Sigmoid colon (tissue), 7 donors: Measurements from ENCODE around the gene IL12RB1. TPM values are rescaled to one million over a fixed set of nuclear protein-coding genes. Genes with fewer than 3 reads are reported as not detected.
"Not testable (repeated sequence)": the region's sequence is repeated elsewhere in the genome, so short reads cannot be mapped to it uniquely, and the experiment has no call there.

Source experiments
- DNase-seq: peaks from one replicate; pipeline ENCODE4 v3.0.0-alpha.2; 2019
- H3K27ac ChIP-seq, 4 donors: fragments of 200-600 bp; sonication (generic); one replicate each; pipeline ENCODE4 v1.5.1; 2016 to 2019; ENCODE audit warnings: mild to moderate bottlenecking in 1 of 4
- H3K27me3 ChIP-seq, 3 donors: fragments of 200-600 bp; sonication (generic); one replicate each; pipeline ENCODE4 v1.5.1; 2019; ENCODE audit warnings: mild to moderate bottlenecking in 1 of 3
- H3K36me3 ChIP-seq, 4 donors: fragments of 200-600 bp; sonication (generic); one replicate each; pipeline ENCODE4 v1.5.1; 2016 to 2019
- H3K4me1 ChIP-seq, 4 donors: fragments of 200-600 bp; sonication (generic); one replicate each; pipeline ENCODE4 v1.5.1; 2017 to 2019
- H3K4me3 ChIP-seq, 4 donors: fragments of 200-600 bp; sonication (generic); one replicate each; pipeline ENCODE4 v1.5.1; 2017 to 2019; ENCODE audit warnings: mild to moderate bottlenecking in 2 of 4, moderate library complexity in 1 of 4
- H3K9me3 ChIP-seq, 4 donors: fragments of 200-600 bp in 3 of 4; sonication (generic) in 3 of 4; one replicate each; pipeline versions ENCODE4 v1.5.1 to v1.6.1; 2013 to 2019
- CTCF ChIP-seq, 4 experiments: fragments of 450-650 bp in 3 of 4; fragments of 200-600 bp in 1 of 4; IDR thresholded peaks; one replicate each; pipeline ENCODE4 v1.5.1; 2016 to 2019; ENCODE audit warnings: antibody characterized with exemption in 4 of 4, mild to moderate bottlenecking in 3 of 4, moderate library complexity in 2 of 4
- EP300 ChIP-seq, 4 donors: sonication (generic); formaldehyde crosslinking; IDR thresholded peaks; one replicate each; pipeline ENCODE4 v1.6.1; 2017; ENCODE audit warnings: antibody characterized with exemption in 4 of 4
- POLR2A ChIP-seq, 2 donors: fragments of 450-650 bp; IDR thresholded peaks; one replicate each; pipeline ENCODE4 v1.6.1; 2016; ENCODE audit warnings: antibody characterized with exemption in 2 of 2, mild to moderate bottlenecking in 2 of 2, moderate library complexity in 2 of 2
- POLR2AphosphoS5 ChIP-seq, 4 donors: sonication (generic); formaldehyde crosslinking; IDR thresholded peaks; one replicate each; pipeline ENCODE4 v1.6.1; 2017; ENCODE audit warnings: antibody characterized with exemption in 4 of 4
- WGBS, 2 donors: extraction: QIAGEN DNeasy Blood & Tissue Kit; methylation state at CpG; one replicate each; pipeline ENCODE4 v1.1.7; 2013; 5-methylcytosine and 5-hydroxymethylcytosine counted together
- intact Hi-C: fragments of 100-400 bp; cut with DNase I; formaldehyde crosslinking; loops from one replicate; pipeline ENCODE4 v1.15.1; 2023
- polyA plus RNA-seq, 3 donors: library from polyadenylated mRNA; stranded (reverse); fragments of 200-250 nt; gene quantifications; one replicate each; pipeline ENCODE4 v1.2.3, GENCODE V29; 2013
- total RNA-seq, 4 donors: library from RNA; depleted of rRNA; stranded (reverse); fragments of >200 nt; gene quantifications; one replicate each; pipeline ENCODE4 v1.1.0, GENCODE V29; 2016
- donor health status: healthy with polysubstance abuse.
- donor health status: Bipolar disorder and iron deficiency.
- donor health status: healthy.

The IL12RB1 gene
- total and polyA plus RNA-seq, 7 donors = 0.99 to 6.0 (median 2.0) TPM; not detected in 1

DNA sequence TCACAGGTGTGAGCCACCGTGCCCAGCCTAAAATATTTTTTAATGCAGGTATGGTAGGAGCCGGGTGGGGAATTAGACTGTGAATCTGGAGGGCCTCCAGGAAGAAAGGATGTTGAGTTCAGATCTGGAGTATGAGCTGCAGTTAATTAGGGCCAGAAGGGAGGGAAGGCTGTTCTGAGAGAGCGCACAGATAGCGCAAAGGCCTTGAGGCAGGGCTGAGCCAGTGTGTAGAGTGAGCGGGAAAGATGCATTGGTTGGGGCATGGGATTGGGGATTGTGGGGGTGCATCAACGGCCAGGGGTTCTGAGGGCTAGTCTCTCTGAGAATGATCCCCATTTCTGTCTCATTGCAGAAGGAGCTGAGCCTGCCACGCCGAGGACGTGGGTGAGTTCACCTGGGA is 20.5 kb upstream of the IL12RB1 start:
- DNase-seq = no peak
- TF ChIP-seq EP300 (IDR thresholded peaks at IDR 0.05) = no peak
- no peak for TF ChIP-seq POLR2A (IDR thresholded peaks at IDR 0.05)
- WGBS, 2 donors = 89 to 93% methylated on average over 9 of the region's 9 CpGs
- Histone ChIP-seq H3K4me3 (no peak overlapping the region), H3K27ac (no peak overlapping the region), H3K9me3 (no peaks in the 10 kb centered on the region), H3K27me3 (peaks cover 0 to 46% (median 33%) of the 10 kb centered on the region in 3 donors), H3K36me3 (no peaks in the 10 kb centered on the region), H3K4me1 (peaks cover 0 to 26% (median 22%) of the 10 kb centered on the region in 4 donors)
- intact Hi-C loops = no loop called here

DNA sequence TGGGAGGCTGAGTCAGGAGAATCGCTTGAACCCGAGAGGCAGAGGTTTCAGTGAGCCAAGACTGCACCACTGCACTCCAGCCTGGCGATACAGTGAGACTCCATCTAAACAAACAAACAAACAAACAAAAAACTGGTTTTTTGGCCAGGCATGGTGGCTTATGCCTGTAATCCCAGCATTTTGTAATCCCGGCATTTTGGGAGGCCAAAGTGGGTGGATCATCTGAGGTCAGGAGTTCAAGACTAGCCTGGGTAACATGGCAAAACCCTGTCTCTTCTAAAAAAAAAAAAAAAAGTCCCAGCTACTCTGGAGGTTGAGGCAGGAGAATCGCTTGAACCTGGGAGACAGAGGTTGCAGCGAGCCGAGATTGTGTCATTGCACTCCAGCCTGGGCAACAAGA is 18.5 kb upstream of the IL12RB1 start:
- WGBS, 2 donors = 65 to 83% methylated on average over 7 of the region's 7 CpGs
- not testable (repeated sequence) for H3K27ac ChIP-seq

GRCh38 chr19:18104793-18105131 is 18.0 kb upstream of the IL12RB1 start:
- peaks cover under 1 to 53% (median 43%) of the 10 kb centered on the region in 3 donors for H3K27me3 ChIP-seq
- H3K36me3 ChIP-seq = no peaks in the 10 kb centered on the region
- H3K9me3 ChIP-seq = no peaks in the 10 kb centered on the region
- no peak for TF ChIP-seq EP300 (IDR thresholded peaks at IDR 0.05)
- TF ChIP-seq POLR2A (IDR thresholded peaks at IDR 0.05) = no peak
- TF ChIP-seq POLR2AphosphoS5 (IDR thresholded peaks at IDR 0.05) = no peak
- TF ChIP-seq CTCF (IDR thresholded peaks at IDR 0.05) = no peak
- peak overlapping the region; percentile 4 to 44 (median 36) for H3K4me3 ChIP-seq
- 57 to 73% methylated on average over 5 of the region's 5 CpGs for WGBS, 2 donors
- DNase-seq = no peak
- intact Hi-C loops = no loop called here
- H3K4me1 ChIP-seq = peaks cover 0 to 14% (median 11%) of the 10 kb centered on the region in 4 donors
- peak overlapping the region in 1 of 4 donors; percentile 43 for H3K27ac ChIP-seq

More for the DNA sequence above, 18.5 kb upstream of the IL12RB1 start:
- H3K4me1 ChIP-seq = peaks cover 0 to 19% (median 16%) of the 10 kb centered on the region in 4 donors
- intact Hi-C loops, H3K4me3 ChIP-seq, DNase-seq, H3K9me3 ChIP-seq, H3K36me3 ChIP-seq: not testable (repeated sequence)
- H3K27me3 ChIP-seq = peaks cover 0 to 52% (median 42%) of the 10 kb centered on the region in 3 donors

- TF ChIP-seq EP300 (IDR thresholded peaks at IDR 0.05) = no peak
- TF ChIP-seq POLR2AphosphoS5 (IDR thresholded peaks at IDR 0.05) = no peak
- no peak for TF ChIP-seq POLR2A (IDR thresholded peaks at IDR 0.05)
- TF ChIP-seq CTCF (IDR thresholded peaks at IDR 0.05) = no peak
Observed at GRCh38 chr19:18102916-18103542, 16.3 kb upstream of the IL12RB1 start.

GRCh38 chr19:18101268-18101667 is 14.5 kb upstream of the IL12RB1 start:
- TF ChIP-seq CTCF (IDR thresholded peaks at IDR 0.05) (no peak), POLR2A (IDR thresholded peaks at IDR 0.05) (no peak), EP300 (IDR thresholded peaks at IDR 0.05) (no peak), POLR2AphosphoS5 (IDR thresholded peaks at IDR 0.05) (no peak)
- no peak for DNase-seq
- no peaks in the 10 kb centered on the region for H3K36me3 ChIP-seq
- intact Hi-C loops = no loop called here
- peaks cover 0 to 27% (median 25%) of the 10 kb centered on the region in 4 donors for H3K4me1 ChIP-seq
- H3K27ac ChIP-seq = no peak overlapping the region
- no peaks in the 10 kb centered on the region for H3K9me3 ChIP-seq
- 75 to 88% methylated on average over 3 of the region's 3 CpGs for WGBS, 2 donors
- H3K4me3 ChIP-seq = no peak overlapping the region
- H3K27me3 ChIP-seq = peaks cover 7 to 69% (median 66%) of the 10 kb centered on the region in 3 donors

More at GRCh38 chr19:18102916-18103542, 16.3 kb upstream of the IL12RB1 start:
- intact Hi-C loops = no loop called here
- H3K4me1 ChIP-seq = peaks cover 0 to 22% (median 20%) of the 10 kb centered on the region in 4 donors
- 81% methylated on average over 15 of the region's 15 CpGs for WGBS, 2 donors
- H3K27ac ChIP-seq = no peak overlapping the region
- no peaks in the 10 kb centered on the region for H3K9me3 ChIP-seq
- H3K4me3 ChIP-seq = no peak overlapping the region
- no peaks in the 10 kb centered on the region for H3K36me3 ChIP-seq
- peaks cover 7 to 69% (median 61%) of the 10 kb centered on the region in 3 donors for H3K27me3 ChIP-seq
- no peak for DNase-seq
